Lower leg skin (tissue), 3 donors: ENCODE data around the gene BSG.

Experiments used
- POLR2A ChIP-seq, 2 donors: fragments of 450-650 bp; IDR thresholded peaks; one replicate each; pipeline ENCODE4 v1.6.1; 2016 to 2017; ENCODE audit warnings: antibody characterized with exemption in 2 of 2, mild to moderate bottlenecking in 1 of 2, moderate library complexity in 1 of 2
- TF ChIP-seq, protein P1 (sequence below), 3 donors: fragments of 450-650 bp; IDR thresholded peaks; one replicate each; pipeline ENCODE4 v1.5.1; 2016; ENCODE audit warnings: antibody characterized with exemption in 3 of 3, mild to moderate bottlenecking in 3 of 3, moderate library complexity in 2 of 3

DNA sequence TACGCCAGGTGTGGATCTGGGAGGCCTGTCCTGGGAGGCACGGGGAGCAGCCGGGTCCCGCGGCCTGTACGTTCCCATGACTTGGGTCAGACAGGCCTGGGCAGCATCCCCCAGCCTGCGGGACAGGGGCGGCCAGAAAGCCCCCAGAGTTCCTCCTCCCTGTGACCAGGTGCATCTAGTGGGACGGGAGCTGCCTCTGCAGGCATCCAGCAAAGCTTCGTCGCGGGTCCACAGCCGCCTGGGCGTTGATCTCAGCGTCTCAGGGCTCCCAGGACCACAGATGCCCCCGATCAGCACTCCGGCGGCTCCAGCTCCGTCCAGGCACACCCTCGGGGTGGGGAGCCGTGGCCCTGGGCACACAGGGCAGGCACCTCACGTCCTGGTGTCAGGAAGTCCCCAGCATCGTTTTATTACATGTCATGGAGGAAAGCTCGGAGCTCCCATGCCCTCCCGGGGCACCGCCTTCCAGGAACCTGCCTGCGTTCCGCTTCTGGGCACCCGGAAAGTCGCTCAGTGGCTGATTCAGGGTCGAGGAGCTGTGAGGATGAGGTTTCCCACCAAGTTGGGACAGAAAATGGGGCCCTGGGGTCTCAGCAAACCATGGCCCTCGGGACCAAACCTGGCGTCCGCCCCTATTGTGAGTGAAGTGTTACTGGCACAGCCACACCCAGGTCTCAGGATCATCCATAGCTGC is 30.1 kb upstream of the BSG start:
- TF ChIP-seq, protein P1, sequence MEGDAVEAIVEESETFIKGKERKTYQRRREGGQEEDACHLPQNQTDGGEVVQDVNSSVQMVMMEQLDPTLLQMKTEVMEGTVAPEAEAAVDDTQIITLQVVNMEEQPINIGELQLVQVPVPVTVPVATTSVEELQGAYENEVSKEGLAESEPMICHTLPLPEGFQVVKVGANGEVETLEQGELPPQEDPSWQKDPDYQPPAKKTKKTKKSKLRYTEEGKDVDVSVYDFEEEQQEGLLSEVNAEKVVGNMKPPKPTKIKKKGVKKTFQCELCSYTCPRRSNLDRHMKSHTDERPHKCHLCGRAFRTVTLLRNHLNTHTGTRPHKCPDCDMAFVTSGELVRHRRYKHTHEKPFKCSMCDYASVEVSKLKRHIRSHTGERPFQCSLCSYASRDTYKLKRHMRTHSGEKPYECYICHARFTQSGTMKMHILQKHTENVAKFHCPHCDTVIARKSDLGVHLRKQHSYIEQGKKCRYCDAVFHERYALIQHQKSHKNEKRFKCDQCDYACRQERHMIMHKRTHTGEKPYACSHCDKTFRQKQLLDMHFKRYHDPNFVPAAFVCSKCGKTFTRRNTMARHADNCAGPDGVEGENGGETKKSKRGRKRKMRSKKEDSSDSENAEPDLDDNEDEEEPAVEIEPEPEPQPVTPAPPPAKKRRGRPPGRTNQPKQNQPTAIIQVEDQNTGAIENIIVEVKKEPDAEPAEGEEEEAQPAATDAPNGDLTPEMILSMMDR (IDR thresholded peaks at IDR 0.05) = no peak
- TF ChIP-seq POLR2A (IDR thresholded peaks at IDR 0.05) = no peak
